SHP77 (cell line): ENCODE measurements around the gene RXFP4.
"Not testable (repeated sequence)": the region's sequence is repeated elsewhere in the genome, so short reads cannot be mapped to it uniquely, and the experiment has no call there.

Experiments used
- DNase-seq, 2 experiments: peaks; one replicate each; lab custom pipeline; 2025; lab: John Stamatoyannopoulos, UW

The RXFP4 gene

GRCh38 chr1:155930725-155931124, 10.7 kb upstream of the RXFP4 start:
- not testable (repeated sequence) for DNase-seq

- no peak for DNase-seq
Measured at GRCh38 chr1:155931332-155932038, 10.0 kb upstream of the RXFP4 start.

GRCh38 chr1:155932081-155932480, 9.4 kb upstream of the RXFP4 start:
- DNase-seq, result no peak

GRCh38 chr1:155932487-155932886, 9.0 kb upstream of the RXFP4 start:
- no peak for DNase-seq

GRCh38 chr1:155933591-155934096, 7.8 kb upstream of the RXFP4 start:
- DNase-seq, result peak in 1 of 2 experiments; percentile 27

- DNase-seq, result peak; percentile 100
Measured at GRCh38 chr1:155934097-155934935, 7.1 kb upstream of the RXFP4 start, which contains the start of gene KHDC4. KHDC4 (minus strand) TSS chr1:155934413; CDS start chr1:155934373, 40 bp downstream.

GRCh38 chr1:155934936-155935590, 6.4 kb upstream of the RXFP4 start:
- peak; percentile 44 to 53 for DNase-seq

- peak; percentile 77 to 85 for DNase-seq
Measured at GRCh38 chr1:155938220-155938627, 3.2 kb upstream of the RXFP4 start.

- DNase-seq, result peak; percentile 79 to 92
Measured at GRCh38 chr1:155940482-155940992, 901 bp upstream of the RXFP4 start.

GRCh38 chr1:155941845-155942531, 550 bp downstream of the RXFP4 start:
- no peak for DNase-seq

GRCh38 chr1:155942578-155943141, 1.2 kb downstream of the RXFP4 start:
- no peak for DNase-seq

GRCh38 chr1:155944444-155944799, 3.0 kb downstream of the RXFP4 start:
- peak; percentile 78 to 81 for DNase-seq

GRCh38 chr1:155946633-155947219, 5.3 kb downstream of the RXFP4 start:
- DNase-seq, result no peak

GRCh38 chr1:155947292-155947691, 5.9 kb downstream of the RXFP4 start:
- no peak for DNase-seq

GRCh38 chr1:155947741-155948140, 6.3 kb downstream of the RXFP4 start:
- no peak for DNase-seq

GRCh38 chr1:155950829-155951228, 9.4 kb downstream of the RXFP4 start:
- no peak for DNase-seq

GRCh38 chr1:155951753-155952504, 10.5 kb downstream of the RXFP4 start:
- DNase-seq, result no peak

- DNase-seq, result no peak
Measured at GRCh38 chr1:155952505-155952890, 11.1 kb downstream of the RXFP4 start.

GRCh38 chr1:155954645-155955044, 13.2 kb downstream of the RXFP4 start:
- DNase-seq, result no peak

GRCh38 chr1:155957411-155957915, 16.0 kb downstream of the RXFP4 start:
- no peak for DNase-seq
